NOMO-1 treated with dmso at 0.1 percent for 144 hours (cell line): ENCODE measurements around the gene PHGDH.

Experiments
- DNase-seq: peaks from one replicate; lab custom pipeline; 2025; ENCODE audit not compliant: unreplicated experiment; lab: John Stamatoyannopoulos, UW

Gene PHGDH

DNA sequence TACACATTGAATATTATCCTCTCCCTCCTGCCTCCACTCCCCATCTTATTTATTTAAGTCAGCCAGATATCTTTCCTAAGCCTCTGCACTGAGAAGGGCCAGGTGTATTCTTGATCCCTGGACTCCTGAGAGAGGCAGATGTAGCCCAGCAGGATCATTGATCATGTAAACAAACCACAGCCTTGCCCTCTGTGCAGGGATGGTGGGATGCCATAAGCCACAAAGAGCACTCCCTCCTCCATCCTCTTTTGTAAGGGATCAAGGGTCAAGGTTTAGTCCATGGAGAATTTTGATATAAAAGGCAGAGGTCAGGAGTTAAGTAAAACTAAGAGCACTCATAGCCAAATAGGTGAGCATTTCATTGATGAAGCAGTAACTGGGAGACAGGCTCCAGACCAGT lies 17.3 kb downstream of the PHGDH start:
- DNase-seq, result no peak

DNA sequence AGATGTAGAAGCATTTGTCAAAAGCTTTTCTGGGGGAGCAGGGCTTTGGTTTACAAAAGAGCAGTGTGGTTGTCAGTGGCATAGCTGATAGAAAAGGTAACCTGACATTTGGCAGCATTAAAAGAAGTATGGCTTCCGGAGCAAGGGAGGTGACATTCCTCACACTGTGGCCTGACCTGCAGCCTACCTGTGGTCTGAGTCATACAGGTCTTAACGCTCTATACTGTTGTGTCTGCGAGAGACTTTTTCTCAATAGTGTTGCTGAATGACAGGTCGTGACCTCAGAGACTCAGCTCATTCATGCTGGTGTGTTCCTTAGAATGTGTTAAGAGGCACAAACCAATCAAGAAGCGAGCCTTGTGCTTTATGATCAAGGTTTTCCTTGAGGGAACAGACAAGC lies 19.3 kb downstream of the PHGDH start:
- DNase-seq, result no peak

DNA sequence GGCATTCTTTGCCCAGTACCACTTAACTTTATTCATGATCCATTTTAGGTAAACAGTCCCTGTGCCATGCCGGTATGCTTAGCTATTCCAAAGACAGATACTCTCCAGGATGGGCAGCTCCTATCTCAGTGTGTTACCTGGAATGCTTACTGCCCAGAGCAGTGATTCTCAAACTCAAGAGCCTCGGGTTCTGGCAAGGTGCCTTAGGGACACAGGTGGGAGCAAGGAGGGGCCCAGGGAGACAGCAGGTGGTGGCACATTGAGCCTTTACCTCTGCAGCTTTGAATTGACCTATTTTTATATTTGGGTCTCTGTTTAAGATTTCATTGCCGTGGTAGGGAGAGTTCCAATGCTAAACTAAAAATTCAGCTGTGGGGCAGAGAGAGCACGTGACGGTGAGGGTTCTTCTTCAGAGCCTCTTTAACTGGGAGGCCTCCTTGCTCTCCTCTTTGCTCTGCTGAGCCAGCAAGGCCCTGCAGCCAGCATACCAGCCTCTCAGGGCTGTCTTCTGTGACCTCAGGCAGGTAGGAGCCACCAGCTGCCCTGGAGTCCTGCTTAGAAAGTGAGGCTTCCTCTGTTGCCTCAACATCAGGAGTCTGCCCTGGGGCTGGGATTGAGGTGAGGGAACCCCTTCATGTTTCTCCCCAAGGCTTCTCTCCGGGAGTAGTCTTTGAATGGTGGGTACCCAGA lies 20.2 kb downstream of the PHGDH start:
- DNase-seq, result no peak

DNA sequence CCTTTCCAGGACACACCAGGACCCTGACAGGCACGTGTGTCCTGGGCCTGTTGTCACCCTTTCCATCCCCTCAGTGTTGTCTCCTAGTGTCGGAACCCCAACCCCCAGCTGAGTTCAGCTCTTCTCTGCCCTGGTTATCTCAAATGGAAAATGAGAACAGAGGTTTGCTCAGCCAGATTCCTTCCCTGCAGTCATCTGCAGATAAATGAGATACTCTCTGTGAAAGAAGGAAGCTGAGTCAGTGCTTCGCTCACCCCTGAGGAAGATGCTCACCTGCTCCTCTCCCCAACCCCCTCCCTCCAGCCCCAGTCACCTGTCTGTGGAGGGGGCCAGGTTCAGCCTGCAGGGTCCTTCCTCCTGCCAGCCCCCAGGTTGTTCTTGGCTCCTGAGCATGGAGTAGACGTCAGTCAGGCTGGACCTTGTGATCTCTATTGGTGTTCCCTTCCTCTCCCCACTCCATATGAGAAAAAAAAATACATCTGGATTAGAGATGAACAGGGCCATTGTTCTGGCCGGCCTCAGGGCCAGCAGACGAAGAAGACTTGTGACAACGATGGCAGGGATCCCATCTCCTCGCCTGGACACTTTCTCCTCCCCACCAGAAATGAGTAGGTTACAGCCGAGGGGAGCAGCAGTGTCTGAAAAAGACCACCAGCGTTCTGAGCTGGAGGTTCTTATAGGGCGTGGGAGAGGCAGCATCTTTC lies 20.9 kb downstream of the PHGDH start:
- no peak for DNase-seq

DNA sequence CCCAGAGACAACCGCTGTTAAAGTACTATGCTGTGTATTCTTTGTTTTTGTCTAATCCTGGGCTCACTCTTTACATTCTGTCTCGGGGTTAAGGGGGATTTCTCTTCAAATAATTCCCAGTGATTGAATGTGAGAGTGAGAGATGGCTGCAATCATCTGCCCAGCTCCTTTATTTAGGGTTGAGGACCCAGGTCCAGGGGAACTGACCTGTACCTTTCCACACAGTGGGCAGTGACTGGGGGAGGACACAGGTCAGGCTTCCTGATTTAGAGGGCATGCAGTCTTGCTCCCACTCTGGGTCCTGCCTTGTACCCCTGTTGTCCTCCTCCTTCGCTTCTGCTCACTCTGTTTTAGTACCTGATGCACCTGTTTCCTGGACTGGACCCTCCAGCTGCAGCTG lies 22.0 kb downstream of the PHGDH start:
- no peak for DNase-seq

DNA sequence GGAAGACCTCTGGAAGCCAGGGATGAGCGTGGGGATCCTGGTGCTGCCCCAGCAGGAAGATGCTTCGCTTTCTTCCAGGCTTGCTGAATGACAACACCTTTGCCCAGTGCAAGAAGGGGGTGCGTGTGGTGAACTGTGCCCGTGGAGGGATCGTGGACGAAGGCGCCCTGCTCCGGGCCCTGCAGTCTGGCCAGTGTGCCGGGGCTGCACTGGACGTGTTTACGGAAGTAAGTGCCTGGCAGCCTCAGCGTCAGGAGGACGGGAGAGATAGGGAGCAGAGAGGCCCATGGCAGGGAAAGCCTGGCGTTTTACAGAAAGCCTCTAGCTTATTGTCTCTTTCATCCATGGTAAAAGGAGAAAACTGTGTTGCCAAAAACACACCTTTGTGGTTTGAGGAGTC lies 23.5 kb downstream of the PHGDH start:
- DNase-seq, result no peak

DNA sequence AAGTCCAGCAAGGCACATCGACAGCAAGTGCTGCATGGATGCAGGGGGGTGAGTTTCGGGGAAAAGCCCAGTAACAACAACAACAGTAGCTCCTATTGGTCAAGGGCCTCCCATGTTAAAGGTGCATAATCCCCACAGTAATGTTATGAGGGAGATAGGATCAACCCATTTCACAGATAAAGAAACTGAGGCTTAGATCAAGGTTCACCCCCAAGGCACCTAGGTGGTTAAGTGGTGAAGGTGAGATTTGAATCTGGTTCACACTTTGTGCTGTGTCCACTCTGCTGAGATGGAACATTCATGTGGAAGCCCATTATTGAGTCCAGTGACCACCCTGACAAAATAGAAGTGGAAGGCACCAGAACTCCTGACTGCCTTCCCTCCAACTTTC lies 24.9 kb downstream of the PHGDH start:
- no peak for DNase-seq

DNA sequence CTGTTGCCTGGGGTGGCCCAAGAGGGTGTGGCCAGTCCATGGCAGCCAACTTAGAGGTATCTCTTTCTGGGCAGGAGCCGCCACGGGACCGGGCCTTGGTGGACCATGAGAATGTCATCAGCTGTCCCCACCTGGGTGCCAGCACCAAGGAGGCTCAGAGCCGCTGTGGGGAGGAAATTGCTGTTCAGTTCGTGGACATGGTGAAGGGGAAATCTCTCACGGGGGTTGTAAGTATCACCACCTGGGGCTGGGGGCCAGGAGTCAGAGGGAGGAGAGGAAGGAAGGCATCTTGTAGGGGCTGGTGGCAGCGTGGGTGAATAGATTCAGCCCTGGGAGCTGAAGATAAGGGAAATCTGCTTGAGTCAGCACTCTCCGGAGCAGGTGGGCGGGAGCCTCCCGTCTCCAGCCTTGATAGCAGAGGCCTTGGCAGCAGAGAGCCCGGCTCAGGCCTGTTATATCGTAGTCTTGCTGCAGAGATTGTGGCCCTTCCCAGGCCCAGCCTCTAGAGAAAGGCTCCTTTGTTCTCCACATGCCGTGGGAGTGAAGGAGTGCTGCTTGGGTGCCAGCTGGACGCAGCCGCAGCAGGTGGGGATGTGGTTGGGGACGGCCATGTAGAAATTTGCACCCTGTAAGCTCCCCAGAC lies 25.4 kb downstream of the PHGDH start:
- DNase-seq, result no peak

DNA sequence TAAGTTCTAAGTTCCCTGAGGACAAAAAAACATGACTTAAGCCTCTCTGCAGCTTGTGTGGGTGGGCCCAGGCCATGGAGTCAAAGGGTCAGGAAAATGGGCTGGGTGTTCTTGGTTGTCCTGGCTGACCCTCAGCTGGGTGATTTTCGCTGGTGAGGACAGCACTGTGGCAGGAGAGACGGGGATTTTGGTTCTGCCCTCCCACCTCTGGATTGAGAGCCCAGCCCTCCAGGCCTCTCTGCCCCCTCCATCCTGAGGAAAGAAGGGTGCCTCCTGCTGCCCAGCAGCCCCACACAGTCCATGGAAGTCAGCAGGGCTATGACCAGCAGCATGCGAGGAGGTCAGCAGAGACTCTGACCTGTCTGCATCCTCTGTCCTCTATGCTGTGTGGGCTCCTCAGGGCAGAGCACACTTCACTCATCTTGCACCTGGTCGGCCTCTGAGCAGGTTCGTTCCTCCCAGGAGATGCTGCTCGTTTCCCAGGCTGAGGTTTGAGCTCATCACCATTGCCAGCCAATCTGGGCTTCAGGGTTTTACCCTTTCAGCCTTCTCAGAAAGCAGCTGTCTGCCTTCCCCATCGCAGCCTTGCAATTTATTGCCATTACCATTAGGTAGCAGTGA lies 26.5 kb downstream of the PHGDH start:
- DNase-seq, result no peak

DNA sequence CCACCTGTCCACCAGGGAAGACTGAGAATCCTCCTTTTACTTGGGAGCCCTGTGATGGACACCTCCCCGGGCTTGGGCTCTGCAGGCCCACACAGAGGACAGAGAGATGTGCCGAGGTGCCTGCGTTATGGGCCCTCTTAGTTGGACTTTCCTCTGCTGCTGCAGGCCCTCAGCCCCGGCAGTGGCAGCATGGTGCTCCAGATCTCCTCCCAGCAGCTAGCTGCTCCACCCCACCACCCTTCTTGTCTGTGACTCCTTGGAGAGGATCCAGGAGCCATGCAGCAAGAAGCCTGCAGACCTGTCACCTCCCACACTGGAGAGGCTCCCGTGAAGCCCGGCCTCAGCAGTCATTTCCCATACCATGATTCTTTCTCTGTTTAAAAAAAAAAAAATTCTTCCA lies 27.4 kb downstream of the PHGDH start:
- no peak for DNase-seq

DNA sequence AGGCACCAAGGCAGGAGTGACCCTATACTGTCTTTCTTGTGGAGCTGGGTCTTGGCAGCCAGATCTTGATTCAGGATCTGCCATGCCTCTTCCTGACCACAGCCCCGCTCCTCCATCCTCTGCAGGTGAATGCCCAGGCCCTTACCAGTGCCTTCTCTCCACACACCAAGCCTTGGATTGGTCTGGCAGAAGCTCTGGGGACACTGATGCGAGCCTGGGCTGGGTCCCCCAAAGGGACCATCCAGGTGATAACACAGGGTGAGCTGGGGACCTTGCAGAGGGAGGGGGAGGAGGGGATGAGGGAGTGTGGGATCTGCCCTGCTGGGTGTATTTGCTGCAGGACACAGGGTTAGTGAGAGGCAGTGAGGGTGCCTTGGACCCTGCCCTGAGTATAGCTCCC lies 28.5 kb downstream of the PHGDH start:
- DNase-seq, result no peak

DNA sequence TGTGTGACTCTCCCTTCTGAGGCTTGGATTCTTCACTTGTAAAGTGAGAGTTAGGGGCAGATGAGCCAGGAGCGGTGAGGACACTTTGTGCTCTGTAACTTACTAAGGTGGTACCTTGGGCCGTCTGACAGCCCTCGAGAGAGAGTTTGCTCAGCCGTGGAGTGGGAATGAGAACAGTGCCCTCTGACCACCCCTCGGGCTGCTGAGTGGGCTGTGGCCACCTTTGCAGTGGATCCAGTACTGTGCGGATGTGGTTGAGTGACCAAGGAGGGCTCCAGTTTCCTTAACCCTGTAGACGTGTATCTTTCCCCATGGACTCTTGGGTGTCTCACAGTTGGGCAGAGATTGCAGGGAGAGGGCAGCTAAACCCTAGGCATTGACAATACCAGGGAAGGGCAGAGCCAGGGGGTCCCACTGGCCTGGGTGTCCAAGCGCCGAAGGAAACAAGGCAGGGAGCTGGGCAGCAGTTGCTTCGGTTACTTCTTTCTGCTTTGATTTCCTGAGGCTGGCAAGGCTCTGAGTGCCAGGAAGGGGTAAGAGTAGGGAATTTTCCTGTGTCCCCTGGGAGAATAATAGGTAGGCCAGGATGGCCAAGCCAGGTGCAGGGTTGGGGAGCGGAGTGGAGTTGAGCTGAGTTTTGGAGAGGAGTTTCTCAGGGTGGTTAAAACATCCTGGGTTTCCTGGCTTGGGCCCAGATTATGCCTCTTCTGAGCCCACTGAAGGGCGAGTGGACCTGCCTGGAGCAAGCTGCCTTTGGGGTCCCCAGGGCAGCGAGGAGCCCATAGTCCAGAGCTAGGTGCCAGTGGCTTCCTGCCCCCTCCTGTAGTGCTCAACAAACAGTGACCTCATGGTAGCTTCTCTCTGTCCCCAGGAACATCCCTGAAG lies 29.4 kb downstream of the PHGDH start:
- DNase-seq, result no peak

DNA sequence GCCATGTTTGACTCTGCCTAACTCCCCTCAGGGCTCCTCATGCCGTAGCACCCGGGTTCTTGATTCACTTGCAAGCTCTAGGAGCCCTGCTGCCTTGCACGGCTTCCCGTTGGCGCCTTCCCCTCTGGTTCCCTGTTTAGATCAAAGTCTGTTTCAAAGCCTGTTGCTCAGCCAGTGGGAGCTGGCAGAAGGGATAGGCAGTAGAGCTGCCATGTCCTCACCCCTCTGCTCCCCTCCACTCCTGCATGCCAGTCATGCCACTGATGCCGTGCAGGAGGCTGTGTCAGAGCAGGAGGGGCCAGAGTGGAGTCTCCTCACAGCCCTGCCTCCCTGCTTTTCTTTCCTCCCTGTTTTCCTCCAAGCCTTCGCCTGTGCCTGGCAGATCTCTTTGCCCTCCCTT lies 30.5 kb downstream of the PHGDH start:
- DNase-seq, result no peak

DNA sequence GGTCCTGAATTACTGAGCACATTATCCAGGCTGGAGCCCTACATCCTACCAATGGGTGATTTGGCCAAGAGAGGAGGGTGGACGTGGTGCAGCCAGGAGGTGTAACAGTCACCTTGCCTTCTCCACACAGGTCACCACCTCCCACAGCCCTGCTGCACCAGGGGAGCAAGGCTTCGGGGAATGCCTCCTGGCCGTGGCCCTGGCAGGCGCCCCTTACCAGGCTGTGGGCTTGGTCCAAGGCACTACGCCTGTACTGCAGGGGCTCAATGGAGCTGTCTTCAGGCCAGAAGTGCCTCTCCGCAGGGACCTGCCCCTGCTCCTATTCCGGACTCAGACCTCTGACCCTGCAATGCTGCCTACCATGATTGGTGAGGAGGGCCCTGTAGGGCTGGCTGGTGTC lies 30.9 kb downstream of the PHGDH start:
- DNase-seq, result no peak

DNA sequence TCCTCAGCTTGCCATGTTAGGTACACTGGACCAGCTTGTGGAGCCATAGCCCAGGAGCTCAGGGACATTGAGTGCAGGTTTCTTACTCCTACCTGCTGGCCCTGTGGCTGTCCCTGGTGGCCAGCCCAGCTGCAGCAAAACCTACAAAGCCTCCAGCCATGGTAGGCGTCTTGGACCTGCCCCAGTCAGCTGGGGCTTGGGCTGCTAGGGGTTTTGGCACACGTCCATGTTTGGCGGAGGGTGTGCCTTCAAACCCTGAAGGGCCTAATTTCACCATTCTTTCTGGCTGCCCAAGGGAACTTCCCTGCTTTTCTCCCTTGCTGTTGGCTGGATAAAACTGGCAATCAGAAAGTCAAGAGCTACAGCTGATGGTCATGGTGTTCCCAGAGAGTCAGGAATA lies 31.6 kb downstream of the PHGDH start:
- no peak for DNase-seq

DNA sequence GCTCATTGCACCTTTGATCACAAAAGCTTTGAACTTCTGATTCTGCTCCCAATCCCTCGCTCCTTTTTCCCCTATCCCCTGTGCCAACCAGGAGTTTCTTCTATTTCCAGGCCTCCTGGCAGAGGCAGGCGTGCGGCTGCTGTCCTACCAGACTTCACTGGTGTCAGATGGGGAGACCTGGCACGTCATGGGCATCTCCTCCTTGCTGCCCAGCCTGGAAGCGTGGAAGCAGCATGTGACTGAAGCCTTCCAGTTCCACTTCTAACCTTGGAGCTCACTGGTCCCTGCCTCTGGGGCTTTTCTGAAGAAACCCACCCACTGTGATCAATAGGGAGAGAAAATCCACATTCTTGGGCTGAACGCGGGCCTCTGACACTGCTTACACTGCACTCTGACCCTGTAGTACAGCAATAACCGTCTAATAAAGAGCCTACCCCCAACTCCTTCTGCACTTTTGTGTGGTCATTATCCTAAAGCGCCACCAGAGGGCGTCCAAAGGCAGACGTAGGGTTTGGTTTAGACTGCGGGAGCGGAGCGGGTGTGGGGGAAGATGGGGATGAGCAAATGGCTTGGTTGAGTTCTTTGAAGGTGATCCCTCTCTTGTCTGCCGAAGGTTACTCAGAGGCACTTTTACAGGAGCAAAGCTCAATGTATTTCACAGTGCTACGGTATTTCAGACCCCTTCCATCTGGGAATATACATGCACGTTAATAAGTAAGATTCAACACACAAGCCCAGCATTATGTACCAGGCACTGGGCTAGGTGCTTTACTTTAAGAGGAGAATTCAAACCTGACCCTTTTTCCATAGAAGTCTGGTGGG lies 32.3 kb downstream of the PHGDH start:
- peak; percentile 32 for DNase-seq

DNA sequence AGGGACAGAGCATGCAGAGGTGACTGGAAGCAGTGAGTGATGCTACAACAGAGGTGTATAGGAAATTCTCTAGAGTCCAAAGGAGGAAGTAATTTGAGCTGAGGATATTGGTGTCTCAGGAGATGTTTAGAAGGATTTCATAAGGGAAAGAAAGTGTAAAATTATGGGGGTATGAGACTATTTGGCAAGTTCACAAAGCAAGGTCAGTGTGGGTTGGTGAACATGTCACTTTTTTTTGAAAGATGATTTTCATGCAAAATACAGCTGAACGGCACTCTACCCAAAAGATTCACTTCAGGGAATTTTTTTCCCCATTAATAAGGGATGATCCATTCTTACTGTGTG lies 32.8 kb downstream of the PHGDH start:
- DNase-seq, result no peak

DNA sequence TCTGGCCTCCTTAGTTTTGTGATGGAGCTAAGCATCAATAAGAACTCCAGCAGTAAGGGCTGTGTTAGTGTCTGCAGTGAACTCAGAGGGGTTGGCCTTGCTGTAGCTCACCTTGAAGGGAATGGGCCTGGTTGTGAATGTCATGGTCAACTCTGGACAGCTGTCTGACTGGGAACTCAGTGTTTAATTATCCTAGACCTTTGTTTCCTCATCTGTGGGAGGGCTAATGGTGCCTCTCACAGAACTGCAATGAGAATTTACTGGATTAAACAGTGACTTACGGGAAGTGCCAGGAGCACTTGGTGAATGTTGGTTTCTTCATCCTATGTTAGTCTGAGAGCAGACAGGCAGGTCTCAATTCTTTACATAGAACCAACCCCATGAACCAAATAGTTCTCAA lies 33.3 kb downstream of the PHGDH start:
- no peak for DNase-seq

DNA sequence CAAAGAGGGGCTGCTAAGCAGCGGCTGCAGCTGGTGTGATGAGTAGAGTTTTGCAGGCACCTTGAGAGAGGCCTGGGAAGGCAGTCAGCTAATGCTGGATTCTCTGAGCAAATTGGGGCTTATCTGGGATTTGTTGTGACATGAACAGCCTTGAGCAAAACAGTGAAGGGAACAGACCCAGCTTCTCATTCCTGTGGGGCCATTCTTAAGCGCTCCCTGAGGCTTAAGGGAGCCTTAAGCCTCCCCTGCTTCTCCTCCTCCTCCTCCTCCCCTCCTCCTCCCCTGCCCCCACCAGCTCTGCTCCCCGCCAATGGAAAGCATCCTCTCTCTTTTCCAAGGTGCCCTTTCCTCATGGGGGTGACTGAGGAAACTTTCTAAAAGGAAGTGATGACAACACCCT lies 35.7 kb downstream of the PHGDH start:
- DNase-seq, result no peak

DNA sequence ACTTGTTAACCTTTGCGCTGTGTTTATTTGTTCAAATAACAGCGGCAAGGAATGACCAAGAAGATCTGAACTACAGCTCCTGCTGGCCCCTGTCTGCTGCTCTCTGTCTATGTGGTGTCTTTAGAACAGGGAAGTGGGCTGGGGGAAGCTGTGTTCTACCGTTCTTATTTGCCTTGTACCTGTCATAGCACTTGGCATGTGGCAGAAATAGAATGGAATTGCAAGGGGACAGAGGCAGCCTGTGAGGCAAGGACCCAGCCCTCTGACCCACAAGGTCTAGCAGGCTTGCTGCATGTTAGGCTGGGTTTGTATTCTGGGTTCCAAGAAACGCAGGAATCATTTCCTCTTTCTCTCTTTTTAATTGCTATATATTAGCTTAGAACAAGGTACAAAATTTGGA lies 36.3 kb downstream of the PHGDH start:
- DNase-seq, result no peak
